HepG2 (cell line): ENCODE measurements around the gene DNAJC5. TPM values are rescaled to one million over a fixed set of nuclear protein-coding genes. Genes with fewer than 3 reads are reported as not detected.
A peak's percentile ranks its signal among the peaks of the same experiment; 100 is the strongest.

Experiments
- ZNF12 ChIP-seq: sonication (generic); formaldehyde crosslinking; IDR thresholded peaks from 2 replicates; pipeline ENCODE4 v1.5.0; 2020; ENCODE audit warnings: missing genetic modification reagents
- polyA plus RNA-seq, 8 experiments: library from polyadenylated mRNA; depleted of rRNA in 3 of 8; stranded (reverse) in 7 of 8; unstranded in 1 of 8; fragments of >200 nt; fragmentation: Illumina TruSeq in 4 of 8; extraction: Trizol in 4 of 8; gene quantifications; 2 replicates each; pipeline versions ENCODE4 v1.2.1 to v1.2.3, GENCODE V29; 2011 to 2016; ENCODE audit warnings: low read depth in 4 of 8, missing spikeins in 1 of 8, mixed read lengths in 1 of 8; ENCODE audit not compliant: insufficient read depth in 1 of 8
- total RNA-seq, 5 experiments: library from RNA; depleted of rRNA; stranded (reverse); fragments of >200 nt; fragmentation: Illumina TruSeq; extraction: Trizol; gene quantifications; 2 replicates each; pipeline ENCODE4 v1.2.3, GENCODE V29; 2016; ENCODE audit warnings: low read depth in 1 of 5
- TF ChIP-seq, protein P1 (sequence below): IDR thresholded peaks from 2 replicates; pipeline ENCODE4 v1.6.1; 2016; ENCODE audit warnings: low read depth, missing genetic modification reagents, missing compliant biosample characterization
- TF ChIP-seq, protein P2 (sequence below): IDR thresholded peaks from 2 replicates; pipeline ENCODE4 v1.6.1; 2016; ENCODE audit warnings: mild to moderate bottlenecking, missing biosample characterization, missing genetic modification reagents
- TF ChIP-seq, protein P3 (sequence below): sonication (generic); formaldehyde crosslinking; IDR thresholded peaks from 2 replicates; pipeline ENCODE4 v1.4.0; 2020; ENCODE audit warnings: mild to moderate bottlenecking, missing genetic modification reagents
- TF ChIP-seq, protein P4 (sequence below): sonication (generic); formaldehyde crosslinking; IDR thresholded peaks from 2 replicates; pipeline ENCODE4 v1.8.1; 2022; ENCODE audit warnings: mild to moderate bottlenecking, missing genetic modification reagents

Gene DNAJC5
- total and polyA plus RNA-seq, 2 of the 13 experiments (the other 11 are each of a cell fraction or from before 2014, with no cell fraction given), result 42.8 to 64.5 TPM

DNA sequence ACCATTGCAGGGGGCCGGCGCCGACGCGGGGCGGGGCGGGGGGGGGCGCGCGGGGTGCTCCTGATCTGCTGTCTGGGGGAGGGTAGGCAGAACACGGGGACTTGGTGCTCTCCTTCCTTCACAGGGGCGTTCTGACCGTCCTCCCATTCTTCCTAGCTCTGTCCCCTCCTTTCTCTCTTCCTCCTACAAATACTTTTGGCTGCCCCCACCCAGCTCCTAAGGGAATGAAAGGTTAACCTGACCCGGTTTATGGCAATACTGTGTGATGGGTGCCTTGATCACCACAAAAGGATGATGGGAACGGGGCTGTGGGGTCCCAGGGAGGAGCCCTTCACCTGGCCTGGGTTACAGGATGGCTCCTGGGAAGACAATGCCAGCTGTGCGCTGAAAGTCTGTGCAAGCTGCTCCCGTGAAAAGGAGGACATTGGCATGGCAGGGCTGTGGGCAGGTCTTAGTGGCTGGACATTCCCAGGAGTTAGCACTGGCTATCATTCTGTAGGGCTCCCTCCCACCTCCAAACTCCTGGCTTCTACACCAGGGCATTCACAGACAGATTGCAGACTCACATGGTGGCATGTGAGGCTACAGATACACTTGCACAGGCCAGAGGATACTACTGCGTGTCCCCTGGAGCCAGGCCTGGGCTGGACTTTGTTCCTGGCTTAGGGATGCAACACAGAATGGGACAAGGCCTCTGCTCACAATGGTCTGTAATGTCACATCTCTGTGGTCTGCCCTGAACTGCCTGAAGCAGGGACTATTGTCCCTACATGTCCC lies 31.7 kb upstream of the DNAJC5 start (continued):
- TF ChIP-seq, protein P1, sequence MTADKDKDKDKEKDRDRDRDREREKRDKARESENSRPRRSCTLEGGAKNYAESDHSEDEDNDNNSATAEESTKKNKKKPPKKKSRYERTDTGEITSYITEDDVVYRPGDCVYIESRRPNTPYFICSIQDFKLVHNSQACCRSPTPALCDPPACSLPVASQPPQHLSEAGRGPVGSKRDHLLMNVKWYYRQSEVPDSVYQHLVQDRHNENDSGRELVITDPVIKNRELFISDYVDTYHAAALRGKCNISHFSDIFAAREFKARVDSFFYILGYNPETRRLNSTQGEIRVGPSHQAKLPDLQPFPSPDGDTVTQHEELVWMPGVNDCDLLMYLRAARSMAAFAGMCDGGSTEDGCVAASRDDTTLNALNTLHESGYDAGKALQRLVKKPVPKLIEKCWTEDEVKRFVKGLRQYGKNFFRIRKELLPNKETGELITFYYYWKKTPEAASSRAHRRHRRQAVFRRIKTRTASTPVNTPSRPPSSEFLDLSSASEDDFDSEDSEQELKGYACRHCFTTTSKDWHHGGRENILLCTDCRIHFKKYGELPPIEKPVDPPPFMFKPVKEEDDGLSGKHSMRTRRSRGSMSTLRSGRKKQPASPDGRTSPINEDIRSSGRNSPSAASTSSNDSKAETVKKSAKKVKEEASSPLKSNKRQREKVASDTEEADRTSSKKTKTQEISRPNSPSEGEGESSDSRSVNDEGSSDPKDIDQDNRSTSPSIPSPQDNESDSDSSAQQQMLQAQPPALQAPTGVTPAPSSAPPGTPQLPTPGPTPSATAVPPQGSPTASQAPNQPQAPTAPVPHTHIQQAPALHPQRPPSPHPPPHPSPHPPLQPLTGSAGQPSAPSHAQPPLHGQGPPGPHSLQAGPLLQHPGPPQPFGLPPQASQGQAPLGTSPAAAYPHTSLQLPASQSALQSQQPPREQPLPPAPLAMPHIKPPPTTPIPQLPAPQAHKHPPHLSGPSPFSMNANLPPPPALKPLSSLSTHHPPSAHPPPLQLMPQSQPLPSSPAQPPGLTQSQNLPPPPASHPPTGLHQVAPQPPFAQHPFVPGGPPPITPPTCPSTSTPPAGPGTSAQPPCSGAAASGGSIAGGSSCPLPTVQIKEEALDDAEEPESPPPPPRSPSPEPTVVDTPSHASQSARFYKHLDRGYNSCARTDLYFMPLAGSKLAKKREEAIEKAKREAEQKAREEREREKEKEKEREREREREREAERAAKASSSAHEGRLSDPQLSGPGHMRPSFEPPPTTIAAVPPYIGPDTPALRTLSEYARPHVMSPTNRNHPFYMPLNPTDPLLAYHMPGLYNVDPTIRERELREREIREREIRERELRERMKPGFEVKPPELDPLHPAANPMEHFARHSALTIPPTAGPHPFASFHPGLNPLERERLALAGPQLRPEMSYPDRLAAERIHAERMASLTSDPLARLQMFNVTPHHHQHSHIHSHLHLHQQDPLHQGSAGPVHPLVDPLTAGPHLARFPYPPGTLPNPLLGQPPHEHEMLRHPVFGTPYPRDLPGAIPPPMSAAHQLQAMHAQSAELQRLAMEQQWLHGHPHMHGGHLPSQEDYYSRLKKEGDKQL (CRISPR knock-in tag), result peak; percentile 4; the same call in 1 of the 2 replicates
- TF ChIP-seq, protein P2, sequence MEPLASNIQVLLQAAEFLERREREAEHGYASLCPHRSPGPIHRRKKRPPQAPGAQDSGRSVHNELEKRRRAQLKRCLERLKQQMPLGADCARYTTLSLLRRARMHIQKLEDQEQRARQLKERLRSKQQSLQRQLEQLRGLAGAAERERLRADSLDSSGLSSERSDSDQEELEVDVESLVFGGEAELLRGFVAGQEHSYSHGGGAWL, result peak; percentile 0
- TF ChIP-seq, protein P3, sequence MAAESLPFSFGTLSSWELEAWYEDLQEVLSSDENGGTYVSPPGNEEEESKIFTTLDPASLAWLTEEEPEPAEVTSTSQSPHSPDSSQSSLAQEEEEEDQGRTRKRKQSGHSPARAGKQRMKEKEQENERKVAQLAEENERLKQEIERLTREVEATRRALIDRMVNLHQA (CRISPR knock-in tag), result no peak
- peak; percentile 83; the same call in 1 of the 2 replicates for TF ChIP-seq ZNF12 (CRISPR knock-in tag)
- TF ChIP-seq, protein P4, sequence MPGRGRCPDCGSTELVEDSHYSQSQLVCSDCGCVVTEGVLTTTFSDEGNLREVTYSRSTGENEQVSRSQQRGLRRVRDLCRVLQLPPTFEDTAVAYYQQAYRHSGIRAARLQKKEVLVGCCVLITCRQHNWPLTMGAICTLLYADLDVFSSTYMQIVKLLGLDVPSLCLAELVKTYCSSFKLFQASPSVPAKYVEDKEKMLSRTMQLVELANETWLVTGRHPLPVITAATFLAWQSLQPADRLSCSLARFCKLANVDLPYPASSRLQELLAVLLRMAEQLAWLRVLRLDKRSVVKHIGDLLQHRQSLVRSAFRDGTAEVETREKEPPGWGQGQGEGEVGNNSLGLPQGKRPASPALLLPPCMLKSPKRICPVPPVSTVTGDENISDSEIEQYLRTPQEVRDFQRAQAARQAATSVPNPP (CRISPR knock-in tag), result peak; percentile 31; the same call in 1 of the 2 replicates
- TF ChIP-seq, all 625 proteins: peak for 69
